ENCODE data around the gene RPS6KC1. TPM values are rescaled to one million over a fixed set of nuclear protein-coding genes. Genes with fewer than 3 reads are reported as not detected.
"Not testable (repeated sequence)": the region's sequence is repeated elsewhere in the genome, so short reads cannot be mapped to it uniquely, and the experiment has no call there.

Gene RPS6KC1
- total RNA-seq, 2 experiments from 2014 or later, result 9.4 to 10.7 TPM

- Histone ChIP-seq H3K9me2 (ENCODE audit: insufficient read depth, low read length) (no peaks in the 10 kb centered on the region), H3K9me3 (ENCODE audit: low read length) (no peaks in the 10 kb centered on the region), H2AFZ (ENCODE audit: low read length) (no peak overlapping the region), H4K20me1 (ENCODE audit: insufficient read depth, low read length) (no peaks in the 10 kb centered on the region), H3K79me2 (ENCODE audit: insufficient read depth, low read depth, low read length) (no peaks in the 10 kb centered on the region), H3K4me3 (ENCODE audit: low read depth, low read length, poor library complexity, severe bottlenecking) (no peak overlapping the region), H3K36me3 (ENCODE audit: insufficient read depth, low read length) (no peaks in the 10 kb centered on the region), H3K27ac (ENCODE audit: low read depth, low read length, poor library complexity, severe bottlenecking) (no peak overlapping the region), H3K4me1 (ENCODE audit: insufficient read depth, low read length, poor library complexity, severe bottlenecking) (no peaks in the 10 kb centered on the region), H3K4me2 (ENCODE audit: low read length) (no peak overlapping the region)
- no TSS peak for BruUV-seq (replicated peaks)
- no peak for DNase-seq (ENCODE audit: low spot score)
- ChIA-PET POLR2A (no interaction called here), CTCF (ENCODE audit: unreplicated experiment) (no interaction called here)
- intact Hi-C loops (cut with micrococcal nuclease; ENCODE audit: unreplicated experiment), result no loop called here
- TF ChIP-seq, protein P1, sequence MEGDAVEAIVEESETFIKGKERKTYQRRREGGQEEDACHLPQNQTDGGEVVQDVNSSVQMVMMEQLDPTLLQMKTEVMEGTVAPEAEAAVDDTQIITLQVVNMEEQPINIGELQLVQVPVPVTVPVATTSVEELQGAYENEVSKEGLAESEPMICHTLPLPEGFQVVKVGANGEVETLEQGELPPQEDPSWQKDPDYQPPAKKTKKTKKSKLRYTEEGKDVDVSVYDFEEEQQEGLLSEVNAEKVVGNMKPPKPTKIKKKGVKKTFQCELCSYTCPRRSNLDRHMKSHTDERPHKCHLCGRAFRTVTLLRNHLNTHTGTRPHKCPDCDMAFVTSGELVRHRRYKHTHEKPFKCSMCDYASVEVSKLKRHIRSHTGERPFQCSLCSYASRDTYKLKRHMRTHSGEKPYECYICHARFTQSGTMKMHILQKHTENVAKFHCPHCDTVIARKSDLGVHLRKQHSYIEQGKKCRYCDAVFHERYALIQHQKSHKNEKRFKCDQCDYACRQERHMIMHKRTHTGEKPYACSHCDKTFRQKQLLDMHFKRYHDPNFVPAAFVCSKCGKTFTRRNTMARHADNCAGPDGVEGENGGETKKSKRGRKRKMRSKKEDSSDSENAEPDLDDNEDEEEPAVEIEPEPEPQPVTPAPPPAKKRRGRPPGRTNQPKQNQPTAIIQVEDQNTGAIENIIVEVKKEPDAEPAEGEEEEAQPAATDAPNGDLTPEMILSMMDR (conservative IDR thresholded peaks at IDR 0.05; ENCODE audit: low read length), result no peak
- no peak for TF ChIP-seq EZH2phosphoT487 (IDR thresholded peaks at IDR 0.05; ENCODE audit: borderline replicate concordance, low read depth, low read length)
Observed at GRCh38 chr1:213099682-213100399, 48.8 kb downstream of the RPS6KC1 start.

DNA sequence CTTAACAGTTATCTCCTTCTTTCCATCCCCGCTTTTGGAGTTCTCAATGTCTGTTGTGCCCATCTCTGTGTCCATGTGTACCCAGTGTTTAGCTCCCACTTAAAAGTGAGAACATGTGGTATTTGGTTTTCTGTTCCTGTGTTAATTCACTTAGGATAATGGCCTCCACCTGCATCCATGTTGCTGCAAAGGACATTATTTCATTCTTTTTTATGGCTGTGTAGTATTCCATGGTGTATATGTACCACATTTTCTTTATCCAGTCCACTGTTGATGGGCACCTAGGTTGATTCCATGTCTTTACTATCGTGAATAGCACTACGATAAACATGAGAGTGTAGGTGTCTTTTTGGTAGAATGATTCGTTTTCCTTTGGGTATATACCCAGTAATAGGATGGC is 49.5 kb downstream of the RPS6KC1 start:
- H3K9me2 ChIP-seq (ENCODE audit: insufficient read depth, low read length); H3K27ac ChIP-seq (ENCODE audit: low read depth, low read length, poor library complexity, severe bottlenecking); POLR2A ChIA-PET; H3K4me2 ChIP-seq (ENCODE audit: low read length); BruUV-seq (replicated peaks); H2AFZ ChIP-seq (ENCODE audit: low read length); H3K4me3 ChIP-seq (ENCODE audit: low read depth, low read length, poor library complexity, severe bottlenecking); CTCF ChIA-PET (ENCODE audit: unreplicated experiment); intact Hi-C loops (cut with micrococcal nuclease; ENCODE audit: unreplicated experiment); H3K4me1 ChIP-seq (ENCODE audit: insufficient read depth, low read length, poor library complexity, severe bottlenecking); H3K79me2 ChIP-seq (ENCODE audit: insufficient read depth, low read depth, low read length); H3K36me3 ChIP-seq (ENCODE audit: insufficient read depth, low read length); H3K9me3 ChIP-seq (ENCODE audit: low read length); DNase-seq (ENCODE audit: low spot score); H4K20me1 ChIP-seq (ENCODE audit: insufficient read depth, low read length): not testable (repeated sequence)

DNA sequence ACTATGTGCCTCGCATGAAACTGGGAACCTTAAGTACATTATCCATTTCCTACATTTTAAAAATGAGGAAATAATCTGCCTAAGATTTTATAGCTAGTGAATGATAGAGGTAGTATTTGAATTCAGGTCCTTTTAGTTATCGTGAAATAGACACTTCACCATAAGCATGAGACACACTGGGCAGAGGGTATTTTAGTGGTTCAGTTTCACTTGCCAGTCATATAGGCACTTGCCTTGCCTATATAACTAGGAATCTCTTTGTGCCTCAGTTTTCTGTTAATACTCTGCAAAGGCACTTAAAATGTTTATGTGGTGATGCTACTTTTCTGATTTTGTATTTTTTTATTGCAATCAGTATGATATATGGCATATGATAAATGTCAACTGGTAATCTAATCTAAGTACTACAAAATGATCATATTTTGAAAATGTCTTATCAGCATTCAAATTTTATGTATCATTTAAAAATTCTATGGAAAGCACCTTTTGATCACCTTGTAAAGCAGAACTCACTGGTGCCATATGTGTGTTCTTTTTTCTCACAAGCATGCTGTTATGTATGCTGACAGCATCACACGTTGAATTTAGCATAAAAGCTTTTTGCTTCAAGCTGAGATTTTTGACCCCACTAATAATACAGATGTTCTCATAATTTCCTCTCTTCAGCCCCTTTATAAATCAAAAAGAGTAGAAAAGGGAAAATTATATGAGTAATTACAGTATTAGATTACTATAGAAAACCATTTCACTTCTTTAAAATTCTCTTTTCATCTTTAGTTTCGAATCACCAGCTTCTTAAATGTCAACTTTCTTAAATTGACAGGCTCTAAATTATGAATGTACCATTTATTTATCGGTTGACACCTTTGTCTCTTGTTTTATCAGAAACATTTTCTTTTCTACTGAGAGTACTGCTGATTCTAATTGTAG is 52.6 kb downstream of the RPS6KC1 start:
- POLR2A ChIA-PET, result interaction anchor here (0.6 to 1.3 kb wide), 10 partner anchors 9 to 1804 kb away, joined by 3 to 4 read pairs (median 3); no protein-coding TSS in a partner anchor
- Histone ChIP-seq H3K36me3 (ENCODE audit: insufficient read depth, low read length) (no peaks in the 10 kb centered on the region), H3K4me1 (ENCODE audit: insufficient read depth, low read length, poor library complexity, severe bottlenecking) (no peaks in the 10 kb centered on the region), H3K4me3 (ENCODE audit: low read depth, low read length, poor library complexity, severe bottlenecking) (no peak overlapping the region), H3K79me2 (ENCODE audit: insufficient read depth, low read depth, low read length) (no peaks in the 10 kb centered on the region), H3K9me2 (ENCODE audit: insufficient read depth, low read length) (no peaks in the 10 kb centered on the region), H2AFZ (ENCODE audit: low read length) (no peak overlapping the region), H3K27ac (ENCODE audit: low read depth, low read length, poor library complexity, severe bottlenecking) (no peak overlapping the region), H3K9me3 (ENCODE audit: low read length) (no peaks in the 10 kb centered on the region), H4K20me1 (ENCODE audit: insufficient read depth, low read length) (no peaks in the 10 kb centered on the region), H3K4me2 (ENCODE audit: low read length) (no peak overlapping the region)
- intact Hi-C loops (cut with micrococcal nuclease; ENCODE audit: unreplicated experiment), result no loop called here
- no TSS peak for BruUV-seq (replicated peaks)
- CTCF ChIA-PET (ENCODE audit: unreplicated experiment), result no interaction called here
- no peak for DNase-seq (ENCODE audit: low spot score)
- TF ChIP-seq, protein P1 (conservative IDR thresholded peaks at IDR 0.05; ENCODE audit: low read length), result no peak
- no peak for TF ChIP-seq EZH2phosphoT487 (IDR thresholded peaks at IDR 0.05; ENCODE audit: borderline replicate concordance, low read depth, low read length)
